GM23338 (cell line): ENCODE results near the gene CDAN1. TPM values are rescaled to one million over a fixed set of nuclear protein-coding genes. Genes with fewer than 3 reads are reported as not detected.

Source experiments
- ATAC-seq: fragments of 200-7000 bp; cut with Tn5 transposase; 3 replicates; pipeline ENCODE4 v1.9.1; 2020
- DNase-seq: peaks from one replicate; pipeline ENCODE4 v3.0.0-alpha.2; 2015; ENCODE audit warnings: low spot score
- H2AFZ ChIP-seq: fragments of 200-600 bp; sonication (generic); 2 replicates; pipeline ENCODE4 v1.8.0; 2016; ENCODE audit warnings: antibody characterized with exemption, mild to moderate bottlenecking, moderate library complexity
- H3F3A ChIP-seq: fragments of 200-600 bp; sonication (generic); replicated peaks from 2 replicates; pipeline ENCODE4 v1.8.0; 2017; ENCODE audit warnings: antibody characterized with exemption, mixed run types, low read depth
- H3K27ac ChIP-seq: fragments of 200-600 bp; sonication (generic); 2 replicates; pipeline ENCODE4 v1.6.1; 2016; ENCODE audit warnings: low read depth
- H3K27me3 ChIP-seq: fragments of 200-600 bp; sonication (generic); 2 replicates; pipeline ENCODE4 v1.8.0; 2016; ENCODE audit warnings: mild to moderate bottlenecking, mixed run types, moderate library complexity; ENCODE audit not compliant: insufficient read depth
- H3K36me3 ChIP-seq: fragments of 200-600 bp; sonication (generic); 2 replicates; pipeline ENCODE4 v1.8.0; 2016; ENCODE audit warnings: mild to moderate bottlenecking; ENCODE audit not compliant: insufficient read depth
- H3K4me1 ChIP-seq: fragments of 200-600 bp; sonication (generic); 2 replicates; pipeline ENCODE4 v1.8.0; 2016; ENCODE audit warnings: mild to moderate bottlenecking, moderate library complexity; ENCODE audit not compliant: insufficient read depth
- H3K4me2 ChIP-seq: fragments of 200-600 bp; sonication (generic); 2 replicates; pipeline ENCODE4 v1.7.1; 2017; ENCODE audit warnings: mixed run types
- H3K4me3 ChIP-seq: fragments of 200-600 bp; sonication (generic); 2 replicates; pipeline ENCODE4 v1.6.1; 2016; ENCODE audit warnings: mixed run types
- H3K79me2 ChIP-seq: fragments of 200-600 bp; sonication (generic); replicated peaks from 2 replicates; pipeline ENCODE4 v1.8.0; 2017; ENCODE audit warnings: mild to moderate bottlenecking; ENCODE audit not compliant: insufficient read depth
- H3K9me2 ChIP-seq: fragments of 200-600 bp; sonication (generic); 2 replicates; pipeline ENCODE4 v1.8.0; 2017; ENCODE audit not compliant: insufficient read depth
- H4K20me1 ChIP-seq: fragments of 200-600 bp; sonication (generic); replicated peaks from 2 replicates; pipeline ENCODE4 v1.8.0; 2017; ENCODE audit warnings: mild to moderate bottlenecking; ENCODE audit not compliant: insufficient read depth
- H3K27ac Mint-ChIP-seq: 2 replicates; pipeline ENCODE4 v1.8.0; 2020; ENCODE audit warnings: inconsistent platforms, mild to moderate bottlenecking, moderate library complexity, mixed read lengths
- H3K27me3 Mint-ChIP-seq: 3 replicates; pipeline ENCODE4 v1.8.0; 2022; ENCODE audit warnings: low read depth, mild to moderate bottlenecking, moderate library complexity, mixed read lengths, inconsistent platforms; ENCODE audit not compliant: insufficient read depth, poor library complexity
- H3K36me3 Mint-ChIP-seq: 3 replicates; pipeline ENCODE4 v1.8.0; 2021; ENCODE audit warnings: low read depth, mild to moderate bottlenecking, inconsistent platforms, moderate library complexity, mixed read lengths
- H3K4me1 Mint-ChIP-seq: 3 replicates; pipeline ENCODE4 v1.8.0; 2020; ENCODE audit warnings: mild to moderate bottlenecking, inconsistent platforms, mixed read lengths
- H3K4me3 Mint-ChIP-seq: 3 replicates; pipeline ENCODE4 v1.8.0; 2021; ENCODE audit warnings: moderate library complexity, mild to moderate bottlenecking, inconsistent platforms, mixed read lengths
- H3K9me3 Mint-ChIP-seq: 3 replicates; pipeline ENCODE4 v1.8.0; 2020; ENCODE audit warnings: moderate library complexity, mild to moderate bottlenecking, inconsistent platforms, mixed read lengths
- CREB1 ChIP-seq: fragments of 250-450 bp; sonication (Bioruptor Pico); IDR thresholded peaks from 2 replicates; pipeline ENCODE4 v1.5.0; 2020; ENCODE audit warnings: low read depth, mild to moderate bottlenecking, moderate library complexity
- EZH2 ChIP-seq: fragments of 200-600 bp; sonication (generic); IDR thresholded peaks from one replicate; pipeline ENCODE4 v1.8.0; 2017; ENCODE audit warnings: antibody characterized with exemption, mild to moderate bottlenecking, low read depth; ENCODE audit not compliant: unreplicated experiment
- EZH2phosphoT487 ChIP-seq: fragments of 200-600 bp; sonication (generic); IDR thresholded peaks from one replicate; pipeline ENCODE4 v1.8.1; 2018; ENCODE audit warnings: antibody characterized with exemption; ENCODE audit not compliant: unreplicated experiment
- JUNB ChIP-seq: IDR thresholded peaks from one replicate; pipeline ENCODE4 v1.6.1; 2016; ENCODE audit warnings: antibody characterized with exemption; ENCODE audit not compliant: unreplicated experiment
- NANOG ChIP-seq: IDR thresholded peaks from 2 replicates; pipeline ENCODE4 v1.6.1; 2016; ENCODE audit warnings: antibody characterized with exemption, borderline replicate concordance
- POLR2AphosphoS5 ChIP-seq: IDR thresholded peaks from 2 replicates; pipeline ENCODE4 v1.6.1; 2016; ENCODE audit warnings: antibody characterized with exemption, low read depth
- STAT1 ChIP-seq: IDR thresholded peaks from one replicate; pipeline ENCODE4 v1.6.1; 2016; ENCODE audit warnings: antibody characterized with exemption; ENCODE audit not compliant: unreplicated experiment
- polyA plus RNA-seq: library from polyadenylated mRNA; unstranded; fragments of >200 nt; fragmentation: Nextera tagmentation; extraction: Ambion mirVana; gene quantifications from 2 replicates; pipeline ENCODE4 v1.2.1, GENCODE V29; 2016
- total RNA-seq: library from RNA; depleted of rRNA; stranded (reverse); fragments of >200 nt; shearing (Covaris generic); gene quantifications from 2 replicates; pipeline ENCODE4 v1.2.3, GENCODE V29; 2014
- TF ChIP-seq, protein P1 (sequence below): IDR thresholded peaks from one replicate; pipeline ENCODE4 v1.6.1; 2018; ENCODE audit warnings: antibody characterized with exemption; ENCODE audit not compliant: unreplicated experiment
- TF ChIP-seq, protein P2 (sequence below), 2 experiments: fragments of 200-600 bp in 1 of 2; sonication (generic) in 1 of 2; conservative IDR thresholded peaks; 2 replicates each; pipeline versions ENCODE4 v1.5.1 to v1.6.1; 2016 to 2017; ENCODE audit warnings: antibody characterized with exemption in 2 of 2, low read depth in 2 of 2, mild to moderate bottlenecking in 2 of 2, moderate library complexity in 1 of 2
- TF ChIP-seq, protein P3 (sequence below): IDR thresholded peaks from 2 replicates; pipeline ENCODE4 v1.6.1; 2016; ENCODE audit warnings: antibody characterized with exemption

Gene CDAN1
- total and polyA plus RNA-seq, 2 experiments from 2014 or later: 6.0 to 14.7 TPM

DNA sequence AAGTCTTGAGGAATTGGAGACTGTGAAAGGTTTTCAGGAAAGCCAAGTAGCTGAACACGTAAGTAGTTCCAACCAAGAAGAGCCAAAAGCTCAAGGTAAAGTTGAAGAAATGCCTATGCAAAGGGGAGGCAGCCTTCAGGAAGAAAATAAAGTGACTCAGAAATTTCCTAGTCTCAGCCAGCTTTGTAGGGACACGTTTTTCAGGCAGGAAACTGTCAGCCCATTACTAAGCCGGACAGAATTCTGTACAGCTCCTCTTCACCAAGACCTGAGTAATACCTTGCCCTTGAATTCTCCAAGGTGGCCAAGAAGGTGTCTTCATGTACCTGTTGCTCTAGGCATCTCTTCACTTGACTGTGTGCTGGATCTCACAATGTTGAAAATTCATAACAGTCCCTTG lies 48.6 kb downstream of the CDAN1 start (continued):
- TF ChIP-seq, protein P1, sequence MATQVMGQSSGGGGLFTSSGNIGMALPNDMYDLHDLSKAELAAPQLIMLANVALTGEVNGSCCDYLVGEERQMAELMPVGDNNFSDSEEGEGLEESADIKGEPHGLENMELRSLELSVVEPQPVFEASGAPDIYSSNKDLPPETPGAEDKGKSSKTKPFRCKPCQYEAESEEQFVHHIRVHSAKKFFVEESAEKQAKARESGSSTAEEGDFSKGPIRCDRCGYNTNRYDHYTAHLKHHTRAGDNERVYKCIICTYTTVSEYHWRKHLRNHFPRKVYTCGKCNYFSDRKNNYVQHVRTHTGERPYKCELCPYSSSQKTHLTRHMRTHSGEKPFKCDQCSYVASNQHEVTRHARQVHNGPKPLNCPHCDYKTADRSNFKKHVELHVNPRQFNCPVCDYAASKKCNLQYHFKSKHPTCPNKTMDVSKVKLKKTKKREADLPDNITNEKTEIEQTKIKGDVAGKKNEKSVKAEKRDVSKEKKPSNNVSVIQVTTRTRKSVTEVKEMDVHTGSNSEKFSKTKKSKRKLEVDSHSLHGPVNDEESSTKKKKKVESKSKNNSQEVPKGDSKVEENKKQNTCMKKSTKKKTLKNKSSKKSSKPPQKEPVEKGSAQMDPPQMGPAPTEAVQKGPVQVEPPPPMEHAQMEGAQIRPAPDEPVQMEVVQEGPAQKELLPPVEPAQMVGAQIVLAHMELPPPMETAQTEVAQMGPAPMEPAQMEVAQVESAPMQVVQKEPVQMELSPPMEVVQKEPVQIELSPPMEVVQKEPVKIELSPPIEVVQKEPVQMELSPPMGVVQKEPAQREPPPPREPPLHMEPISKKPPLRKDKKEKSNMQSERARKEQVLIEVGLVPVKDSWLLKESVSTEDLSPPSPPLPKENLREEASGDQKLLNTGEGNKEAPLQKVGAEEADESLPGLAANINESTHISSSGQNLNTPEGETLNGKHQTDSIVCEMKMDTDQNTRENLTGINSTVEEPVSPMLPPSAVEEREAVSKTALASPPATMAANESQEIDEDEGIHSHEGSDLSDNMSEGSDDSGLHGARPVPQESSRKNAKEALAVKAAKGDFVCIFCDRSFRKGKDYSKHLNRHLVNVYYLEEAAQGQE: no peak
- TF ChIP-seq CREB1 (CRISPR knock-in tag) (no peak), NANOG (no peak), EZH2 (no peak), POLR2AphosphoS5 (no peak), JUNB (no peak)
- TF ChIP-seq, protein P2, sequence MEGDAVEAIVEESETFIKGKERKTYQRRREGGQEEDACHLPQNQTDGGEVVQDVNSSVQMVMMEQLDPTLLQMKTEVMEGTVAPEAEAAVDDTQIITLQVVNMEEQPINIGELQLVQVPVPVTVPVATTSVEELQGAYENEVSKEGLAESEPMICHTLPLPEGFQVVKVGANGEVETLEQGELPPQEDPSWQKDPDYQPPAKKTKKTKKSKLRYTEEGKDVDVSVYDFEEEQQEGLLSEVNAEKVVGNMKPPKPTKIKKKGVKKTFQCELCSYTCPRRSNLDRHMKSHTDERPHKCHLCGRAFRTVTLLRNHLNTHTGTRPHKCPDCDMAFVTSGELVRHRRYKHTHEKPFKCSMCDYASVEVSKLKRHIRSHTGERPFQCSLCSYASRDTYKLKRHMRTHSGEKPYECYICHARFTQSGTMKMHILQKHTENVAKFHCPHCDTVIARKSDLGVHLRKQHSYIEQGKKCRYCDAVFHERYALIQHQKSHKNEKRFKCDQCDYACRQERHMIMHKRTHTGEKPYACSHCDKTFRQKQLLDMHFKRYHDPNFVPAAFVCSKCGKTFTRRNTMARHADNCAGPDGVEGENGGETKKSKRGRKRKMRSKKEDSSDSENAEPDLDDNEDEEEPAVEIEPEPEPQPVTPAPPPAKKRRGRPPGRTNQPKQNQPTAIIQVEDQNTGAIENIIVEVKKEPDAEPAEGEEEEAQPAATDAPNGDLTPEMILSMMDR (conservative IDR thresholded peaks at IDR 0.05; ENCODE audit: low read depth in 2 of 2): no peak

DNA sequence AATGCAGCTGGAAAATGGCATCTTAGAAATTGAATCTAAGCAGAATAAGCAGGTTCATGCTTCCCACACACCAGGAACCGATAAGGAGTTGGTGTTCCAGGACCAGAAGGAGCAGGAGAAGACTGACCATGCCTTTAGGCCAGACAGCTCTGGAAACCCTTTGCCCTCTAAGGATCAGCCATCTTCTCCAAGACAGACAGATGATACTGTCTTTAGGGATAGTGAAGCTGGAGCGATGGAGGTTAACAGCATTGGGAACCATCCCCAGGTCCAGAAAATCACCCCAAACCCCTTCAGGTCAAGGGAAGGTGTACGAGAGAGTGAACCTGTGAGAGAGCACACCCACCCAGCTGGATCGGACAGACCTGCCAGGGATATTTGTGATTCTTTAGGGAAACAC lies 49.2 kb downstream of the CDAN1 start:
- TF ChIP-seq, protein P2 (conservative IDR thresholded peaks at IDR 0.05; ENCODE audit: low read depth in 2 of 2): no peak
- no peak for TF ChIP-seq STAT1
- no peak for TF ChIP-seq EZH2phosphoT487
- TF ChIP-seq, protein P3, sequence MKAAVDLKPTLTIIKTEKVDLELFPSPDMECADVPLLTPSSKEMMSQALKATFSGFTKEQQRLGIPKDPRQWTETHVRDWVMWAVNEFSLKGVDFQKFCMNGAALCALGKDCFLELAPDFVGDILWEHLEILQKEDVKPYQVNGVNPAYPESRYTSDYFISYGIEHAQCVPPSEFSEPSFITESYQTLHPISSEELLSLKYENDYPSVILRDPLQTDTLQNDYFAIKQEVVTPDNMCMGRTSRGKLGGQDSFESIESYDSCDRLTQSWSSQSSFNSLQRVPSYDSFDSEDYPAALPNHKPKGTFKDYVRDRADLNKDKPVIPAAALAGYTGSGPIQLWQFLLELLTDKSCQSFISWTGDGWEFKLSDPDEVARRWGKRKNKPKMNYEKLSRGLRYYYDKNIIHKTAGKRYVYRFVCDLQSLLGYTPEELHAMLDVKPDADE: no peak
- ATAC-seq: no peak
- H3K4me1 ChIP-seq: no peaks in the 10 kb centered on the region
- H3K4me3 ChIP-seq: no peak overlapping the region
- DNase-seq: no peak
- no peaks in the 10 kb centered on the region for H3K9me2 ChIP-seq
- H3F3A ChIP-seq: no peaks in the 10 kb centered on the region
- H3K4me2 ChIP-seq: no peak overlapping the region
- Mint-ChIP-seq H3K9me3 (no peaks in the 10 kb centered on the region), H3K4me3 (no peak overlapping the region), H3K36me3 (peaks cover 4% of the 10 kb centered on the region; the same call in 1 of the 3 replicates), H3K27me3 (peaks cover 6% of the 10 kb centered on the region), H3K27ac (no peak overlapping the region), H3K4me1 (no peaks in the 10 kb centered on the region)
- no peak overlapping the region for H3K27ac ChIP-seq
- H3K27me3 ChIP-seq: no peaks in the 10 kb centered on the region
- H2AFZ ChIP-seq: no peak overlapping the region
- H3K79me2 ChIP-seq: no peaks in the 10 kb centered on the region
- no peaks in the 10 kb centered on the region for H3K36me3 ChIP-seq
- H4K20me1 ChIP-seq: no peaks in the 10 kb centered on the region
